GM10248 (cell line): ENCODE measurements around the gene B3GAT1.

Experiments
- CTCF ChIA-PET: fragments of 300-600 bp; sonication (Branson Sonifier 250); formaldehyde crosslinking; extraction: SDS; loops from one replicate; lab custom pipeline; 2021; ENCODE audit warnings: antibody characterized with exemption; lab: Yijun Ruan, JAX
- POLR2A ChIA-PET: fragments of 350-650 bp; sonication (Branson Sonifier 250); formaldehyde crosslinking; extraction: SDS; loops from one replicate; lab custom pipeline; 2020; ENCODE audit warnings: antibody characterized with exemption; lab: Yijun Ruan, JAX
- DNase-seq: peaks from one replicate; pipeline ENCODE4 v3.0.0; 2012; ENCODE audit errors: extremely low spot score
- TF ChIP-seq, protein P1 (sequence below): IDR thresholded peaks from 2 replicates; pipeline ENCODE4 v1.5.1; 2012; ENCODE audit warnings: mild to moderate bottlenecking, low read depth; ENCODE audit errors: extremely low read depth, missing control alignments, control extremely low read depth

Gene B3GAT1

DNA sequence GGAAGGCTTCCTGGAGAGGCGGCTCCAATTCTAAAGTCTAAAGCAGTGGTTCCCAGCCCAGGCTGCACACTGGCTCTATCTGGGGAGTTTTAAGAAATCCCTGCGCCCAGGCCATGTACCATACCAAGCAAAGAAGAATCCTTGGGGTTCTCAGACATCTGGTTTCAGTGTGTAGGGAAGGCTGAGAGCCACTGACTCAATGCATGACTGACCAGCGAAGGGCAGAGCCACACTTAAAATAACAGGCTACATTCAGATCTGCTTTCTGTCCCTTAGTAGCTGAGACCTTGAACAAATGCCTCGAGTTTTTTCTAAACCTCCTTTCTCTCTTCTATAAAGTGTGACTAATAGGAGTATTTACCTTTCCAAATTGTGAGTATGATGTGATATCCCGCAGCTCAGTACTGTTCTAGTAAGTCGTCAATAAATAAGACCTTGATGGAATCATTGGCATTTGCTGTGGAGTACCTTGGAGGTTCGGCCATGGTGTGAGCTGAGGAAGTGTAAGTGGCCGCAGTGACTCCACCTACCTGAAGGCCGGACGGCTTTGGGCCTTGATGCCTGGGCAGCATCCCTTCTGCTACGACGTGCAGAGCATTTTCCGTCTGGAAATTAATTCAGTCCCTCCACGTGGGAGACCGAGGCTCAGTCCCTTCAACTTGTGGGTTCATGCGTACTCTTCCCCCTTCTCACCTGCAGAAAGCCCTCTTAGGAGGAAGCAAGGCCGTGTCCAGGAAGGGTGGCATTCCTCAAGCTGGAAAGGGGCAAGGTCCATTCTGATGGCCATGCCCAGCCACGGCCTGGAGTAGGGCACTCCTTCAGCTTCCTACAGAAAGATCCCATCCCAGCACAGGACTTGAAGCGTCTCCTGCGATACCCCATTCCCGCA is 55.1 kb downstream of the B3GAT1 start:
- POLR2A ChIA-PET: no interaction called here
- CTCF ChIA-PET: interaction anchor here (0.7 to 0.8 kb wide), 2 partner anchors 10 to 370 kb away, joined by 3 read pairs; no protein-coding TSS in a partner anchor
- DNase-seq: no peak
- TF ChIP-seq, protein P1, sequence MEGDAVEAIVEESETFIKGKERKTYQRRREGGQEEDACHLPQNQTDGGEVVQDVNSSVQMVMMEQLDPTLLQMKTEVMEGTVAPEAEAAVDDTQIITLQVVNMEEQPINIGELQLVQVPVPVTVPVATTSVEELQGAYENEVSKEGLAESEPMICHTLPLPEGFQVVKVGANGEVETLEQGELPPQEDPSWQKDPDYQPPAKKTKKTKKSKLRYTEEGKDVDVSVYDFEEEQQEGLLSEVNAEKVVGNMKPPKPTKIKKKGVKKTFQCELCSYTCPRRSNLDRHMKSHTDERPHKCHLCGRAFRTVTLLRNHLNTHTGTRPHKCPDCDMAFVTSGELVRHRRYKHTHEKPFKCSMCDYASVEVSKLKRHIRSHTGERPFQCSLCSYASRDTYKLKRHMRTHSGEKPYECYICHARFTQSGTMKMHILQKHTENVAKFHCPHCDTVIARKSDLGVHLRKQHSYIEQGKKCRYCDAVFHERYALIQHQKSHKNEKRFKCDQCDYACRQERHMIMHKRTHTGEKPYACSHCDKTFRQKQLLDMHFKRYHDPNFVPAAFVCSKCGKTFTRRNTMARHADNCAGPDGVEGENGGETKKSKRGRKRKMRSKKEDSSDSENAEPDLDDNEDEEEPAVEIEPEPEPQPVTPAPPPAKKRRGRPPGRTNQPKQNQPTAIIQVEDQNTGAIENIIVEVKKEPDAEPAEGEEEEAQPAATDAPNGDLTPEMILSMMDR: no peak

DNA sequence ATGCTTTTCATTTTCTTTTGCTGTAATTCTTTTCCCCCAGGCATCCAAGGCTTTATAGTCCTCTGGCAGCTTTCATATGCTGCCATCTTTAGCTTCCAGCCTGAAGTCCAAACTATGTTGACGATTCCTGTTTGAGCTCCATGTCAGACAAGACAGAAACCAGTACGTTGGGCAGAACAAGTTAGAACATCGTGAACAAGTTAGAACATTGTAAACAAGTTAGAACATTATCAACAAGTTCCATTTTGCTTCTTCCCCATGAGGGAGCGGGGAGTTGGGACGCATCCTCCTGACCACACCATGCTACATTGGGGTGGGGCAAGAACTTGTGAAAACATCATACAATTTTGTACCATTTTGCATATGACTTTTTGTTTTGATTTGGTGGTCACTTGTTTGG is 56.4 kb downstream of the B3GAT1 start:
- ChIA-PET POLR2A (no interaction called here), CTCF (interaction anchor here (0.8 to 1.6 kb wide), 4 partner anchors 10 to 371 kb away, joined by 3 read pairs; no protein-coding TSS in a partner anchor)
- no peak for DNase-seq
- TF ChIP-seq, protein P1: no peak

DNA sequence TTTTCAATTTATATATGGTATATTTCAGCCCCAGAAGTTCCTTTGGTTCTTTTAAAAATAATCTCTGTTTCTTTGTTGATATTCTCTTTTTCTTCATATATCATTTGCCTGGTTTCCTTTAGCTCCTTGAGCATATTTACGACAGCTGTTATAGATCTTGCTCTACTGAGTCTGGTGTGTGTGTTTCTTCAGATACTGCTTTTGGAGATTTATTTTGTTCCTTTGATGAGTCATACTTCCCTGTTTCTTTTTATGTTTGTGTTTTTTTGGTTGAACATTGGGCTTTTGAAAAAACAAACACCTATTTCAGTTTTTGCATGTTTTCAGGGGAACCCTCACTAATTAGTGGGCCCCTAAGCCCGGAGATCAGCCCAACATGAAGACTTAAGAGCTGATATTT is 56.9 kb downstream of the B3GAT1 start:
- POLR2A ChIA-PET: no interaction called here
- CTCF ChIA-PET: interaction anchor here (0.8 to 1.6 kb wide), 4 partner anchors 11 to 371 kb away, joined by 3 read pairs; no protein-coding TSS in a partner anchor
- TF ChIP-seq, protein P1: no peak

DNA sequence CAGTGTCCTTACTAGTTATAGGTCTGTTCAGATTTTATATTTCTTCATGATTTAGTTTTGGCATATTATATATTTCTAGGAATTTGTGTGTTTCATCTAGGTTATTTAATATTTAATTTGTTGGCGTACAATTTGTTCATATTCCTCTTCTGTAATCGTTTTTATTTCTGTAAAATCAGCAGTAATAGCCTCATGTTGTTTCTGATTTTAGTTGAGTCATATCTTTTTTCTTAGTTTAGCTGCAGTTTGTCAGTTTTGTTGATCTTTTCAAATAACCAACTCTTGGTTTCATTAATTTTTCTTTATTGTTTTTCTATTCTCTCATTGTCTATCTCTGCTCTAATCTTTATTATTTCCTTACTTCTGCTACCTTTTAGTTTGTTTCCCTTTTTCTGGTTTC is 59.9 kb downstream of the B3GAT1 start:
- TF ChIP-seq, protein P1: no peak
- DNase-seq: no peak
- CTCF ChIA-PET: interaction anchor here (0.7 kb wide), 1 partner anchor 176 kb away, joined by 3 read pairs; no protein-coding TSS in a partner anchor
- POLR2A ChIA-PET: no interaction called here

More for the DNA sequence above, 56.9 kb downstream of the B3GAT1 start:
- DNase-seq: no peak

DNA sequence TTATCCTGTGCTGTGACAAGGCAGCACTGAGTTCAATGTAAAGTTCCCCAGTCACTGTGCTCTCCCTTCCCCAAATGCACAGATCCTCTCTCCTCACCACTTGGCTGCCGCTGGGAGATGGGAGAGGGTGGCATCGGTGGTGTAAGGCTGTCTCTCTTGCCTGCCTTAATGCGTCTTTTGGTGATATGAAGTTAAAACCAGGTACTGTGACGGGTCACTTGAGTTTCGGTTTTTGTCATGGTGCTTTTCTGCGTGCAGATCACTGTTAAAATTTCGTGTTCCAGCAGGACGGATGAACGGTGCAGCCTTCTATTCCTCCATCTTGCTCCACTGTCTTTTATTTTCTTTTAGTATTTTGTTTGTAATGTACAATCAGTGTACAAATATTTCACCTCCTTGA is 61.7 kb downstream of the B3GAT1 start:
- no peak for DNase-seq
- TF ChIP-seq, protein P1: no peak
- CTCF ChIA-PET: interaction anchor here (1.3 to 2.4 kb wide), 3 partner anchors 9 to 88 kb away, joined by 3 to 9 read pairs (median 4); no protein-coding TSS in a partner anchor
- POLR2A ChIA-PET: no interaction called here

DNA sequence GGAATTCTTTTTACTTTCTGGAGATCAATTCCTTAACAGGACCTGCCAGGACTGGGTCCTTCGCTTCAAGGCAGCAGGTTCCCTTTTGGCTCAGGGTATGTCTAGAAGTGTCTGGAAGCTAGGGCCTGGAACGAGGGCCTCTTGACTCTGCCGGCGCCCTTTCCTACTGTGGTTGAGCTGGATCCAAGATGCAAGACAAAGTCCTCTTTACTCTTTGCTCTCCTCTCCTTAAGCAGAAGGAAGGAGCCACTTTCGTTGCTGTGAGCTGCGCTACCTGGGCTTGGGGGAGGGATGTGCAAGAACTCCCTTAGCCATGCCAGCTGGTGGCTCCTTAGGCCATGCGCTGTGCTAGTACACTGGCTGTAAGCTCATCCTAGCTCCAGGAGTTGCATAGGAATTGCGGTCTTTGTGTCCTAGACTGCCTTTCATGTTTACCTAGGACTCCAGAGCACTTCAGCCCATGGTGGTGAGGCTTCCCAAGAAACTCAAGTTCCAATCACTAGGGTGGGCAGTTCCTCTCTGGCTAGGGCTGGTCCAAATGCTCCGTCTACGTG is 62.2 kb downstream of the B3GAT1 start:
- ChIA-PET CTCF (interaction anchor here (1.3 to 2.4 kb wide), 3 partner anchors 9 to 88 kb away, joined by 3 to 9 read pairs (median 4); no protein-coding TSS in a partner anchor), POLR2A (no interaction called here)
- no peak for DNase-seq
- TF ChIP-seq, protein P1: no peak
